ENCODE measurements around the gene ADAMTS2. TPM values are rescaled to one million over a fixed set of nuclear protein-coding genes. Genes with fewer than 3 reads are reported as not detected.

ADAMTS2 gene
- total and polyA plus RNA-seq, 2 donors (not counting 1 experiment from before 2014, with no cell fraction given), result 16.2 to 70.2 TPM

DNA sequence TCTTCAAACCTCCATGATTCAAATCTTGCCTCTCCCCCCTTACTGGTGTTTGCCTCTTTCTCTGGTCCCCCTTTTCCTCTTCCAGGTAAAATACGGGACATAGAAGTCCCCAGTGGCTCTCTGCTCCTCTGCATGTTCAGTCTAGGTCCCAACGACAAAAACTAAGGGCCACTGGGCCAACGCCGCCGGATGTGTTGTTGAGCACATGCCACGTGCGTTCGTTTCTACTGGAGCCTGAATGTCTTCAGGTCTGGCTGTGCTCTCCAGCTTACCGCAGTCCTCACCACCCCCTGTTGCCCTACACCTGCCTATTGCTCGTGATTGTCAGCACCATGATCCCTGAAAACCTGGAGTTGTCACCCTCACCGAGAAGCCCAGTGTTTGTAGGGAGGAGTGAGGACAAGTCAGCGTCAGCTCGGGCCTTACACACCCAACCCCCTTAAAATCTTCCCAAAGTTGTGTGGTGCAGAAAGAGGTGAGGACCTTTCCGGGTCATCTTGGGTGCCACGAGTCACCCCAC lies 2.8 kb upstream of the ADAMTS2 start:
- Histone ChIP-seq H3K79me2 (ENCODE audit: control insufficient read depth, insufficient read depth, low read length) (peaks cover 14% of the 10 kb centered on the region), H3K27me3 (ENCODE audit: control insufficient read depth, insufficient read depth, low read length) (no peaks in the 10 kb centered on the region), H4K20me1 (ENCODE audit: control insufficient read depth, extremely low read depth, insufficient read depth, low read length) (no peaks in the 10 kb centered on the region), H3K4me3 (replicated peaks in 1 of 4; ENCODE audit: control extremely low read depth in 1 of 4, insufficient read depth in 1 of 4, low read depth in 3 of 4, low read length in 4 of 4) (no peak overlapping the region), H3K27ac (ENCODE audit: insufficient read depth, low read length) (no peak overlapping the region), H3K4me1 (ENCODE audit: control insufficient read depth, extremely low read depth, insufficient read depth, low read length) (peaks cover 2% of the 10 kb centered on the region), H3K9me3 (ENCODE audit: control insufficient read depth, insufficient read depth, low read depth, low read length) (no peaks in the 10 kb centered on the region), H2AFZ (ENCODE audit: low read length) (no peak overlapping the region), H3K4me2 (ENCODE audit: extremely low read depth, insufficient read depth, low read length) (no peak overlapping the region), H3K36me3 (ENCODE audit: control insufficient read depth, insufficient read depth, low read length) (peaks cover 2% of the 10 kb centered on the region), H3K9ac (ENCODE audit: insufficient read depth, low read length) (no peak overlapping the region)
- DNase-seq (ENCODE audit: low read depth in 2 of 2), result no peak
- TF ChIP-seq CTCF (conservative IDR thresholded peaks at IDR 0.05 in 1 of 2, IDR thresholded peaks at IDR 0.05 in 1 of 2; ENCODE audit: low read depth in 1 of 2, low read length in 2 of 2), result no peak
- TF ChIP-seq EZH2 (IDR thresholded peaks at IDR 0.05; ENCODE audit: low read length, missing control alignments), result no peak

DNA sequence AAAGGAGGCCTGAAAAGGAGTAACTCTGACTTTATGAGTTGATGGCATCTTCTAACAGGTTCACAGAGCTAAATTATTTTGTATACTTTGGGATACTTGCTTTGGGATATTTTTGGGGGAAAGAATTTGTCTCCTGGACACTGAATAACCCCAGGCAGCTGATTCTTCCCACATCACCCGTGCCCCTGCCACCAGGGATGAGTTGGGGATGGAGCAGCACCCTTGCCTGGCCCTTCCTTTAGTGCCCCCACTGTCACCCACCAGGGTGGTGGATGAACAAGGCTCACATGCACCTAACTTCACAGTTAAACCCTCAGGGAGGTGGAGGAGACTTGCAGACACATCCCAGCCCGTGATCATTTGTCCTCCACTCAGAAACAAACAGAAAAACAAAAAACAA lies 2.3 kb upstream of the ADAMTS2 start:
- H3K4me1 ChIP-seq (ENCODE audit: control insufficient read depth, extremely low read depth, insufficient read depth, low read length), result peaks cover 5% of the 10 kb centered on the region
- no peak overlapping the region for H3K9ac ChIP-seq (ENCODE audit: insufficient read depth, low read length)
- no peak overlapping the region for H3K27ac ChIP-seq (ENCODE audit: insufficient read depth, low read length)
- H2AFZ ChIP-seq (ENCODE audit: low read length), result no peak overlapping the region
- H3K27me3 ChIP-seq (ENCODE audit: control insufficient read depth, insufficient read depth, low read length), result no peaks in the 10 kb centered on the region
- H3K4me2 ChIP-seq (ENCODE audit: extremely low read depth, insufficient read depth, low read length), result no peak overlapping the region
- DNase-seq (ENCODE audit: low read depth in 2 of 2), result no peak
- no peak overlapping the region for H3K4me3 ChIP-seq (replicated peaks in 1 of 4; ENCODE audit: control extremely low read depth in 1 of 4, insufficient read depth in 1 of 4, low read depth in 3 of 4, low read length in 4 of 4)
- H3K36me3 ChIP-seq (ENCODE audit: control insufficient read depth, insufficient read depth, low read length), result peaks cover 2% of the 10 kb centered on the region
- no peaks in the 10 kb centered on the region for H4K20me1 ChIP-seq (ENCODE audit: control insufficient read depth, extremely low read depth, insufficient read depth, low read length)
- H3K79me2 ChIP-seq (ENCODE audit: control insufficient read depth, insufficient read depth, low read length), result peaks cover 18% of the 10 kb centered on the region
- TF ChIP-seq CTCF (conservative IDR thresholded peaks at IDR 0.05 in 1 of 2, IDR thresholded peaks at IDR 0.05 in 1 of 2; ENCODE audit: low read depth in 1 of 2, low read length in 2 of 2) (no peak), EZH2 (IDR thresholded peaks at IDR 0.05; ENCODE audit: low read length, missing control alignments) (no peak)
- no peaks in the 10 kb centered on the region for H3K9me3 ChIP-seq (ENCODE audit: control insufficient read depth, insufficient read depth, low read depth, low read length)

- TF ChIP-seq CTCF (conservative IDR thresholded peaks at IDR 0.05 in 1 of 2, IDR thresholded peaks at IDR 0.05 in 1 of 2; ENCODE audit: low read depth in 1 of 2, low read length in 2 of 2) (no peak), EZH2 (IDR thresholded peaks at IDR 0.05; ENCODE audit: low read length, missing control alignments) (no peak)
- Histone ChIP-seq H3K36me3 (ENCODE audit: control insufficient read depth, insufficient read depth, low read length) (peaks cover 4% of the 10 kb centered on the region), H3K4me1 (ENCODE audit: control insufficient read depth, extremely low read depth, insufficient read depth, low read length) (peaks cover 8% of the 10 kb centered on the region), H3K4me2 (ENCODE audit: extremely low read depth, insufficient read depth, low read length) (no peak overlapping the region), H4K20me1 (ENCODE audit: control insufficient read depth, extremely low read depth, insufficient read depth, low read length) (no peaks in the 10 kb centered on the region), H3K9ac (ENCODE audit: insufficient read depth, low read length) (no peak overlapping the region), H2AFZ (ENCODE audit: low read length) (no peak overlapping the region), H3K79me2 (ENCODE audit: control insufficient read depth, insufficient read depth, low read length) (peaks cover 25% of the 10 kb centered on the region), H3K27ac (ENCODE audit: insufficient read depth, low read length) (no peak overlapping the region), H3K9me3 (ENCODE audit: control insufficient read depth, insufficient read depth, low read depth, low read length) (no peaks in the 10 kb centered on the region), H3K27me3 (ENCODE audit: control insufficient read depth, insufficient read depth, low read length) (no peaks in the 10 kb centered on the region), H3K4me3 (replicated peaks in 1 of 4; ENCODE audit: control extremely low read depth in 1 of 4, insufficient read depth in 1 of 4, low read depth in 3 of 4, low read length in 4 of 4) (no peak overlapping the region)
- DNase-seq (ENCODE audit: low read depth in 2 of 2), result no peak
These were observed 1.6 kb upstream of the ADAMTS2 start for GRCh38 chr5:179346875-179347274.
